ENCODE measurements around the gene BCL7B. TPM values are rescaled to one million over a fixed set of nuclear protein-coding genes. Genes with fewer than 3 reads are reported as not detected.

Gene BCL7B
- total and polyA plus RNA-seq, 2 experiments from 2014 or later = 17.0 to 18.2 TPM

- Histone ChIP-seq H3K4me1 (ENCODE audit: insufficient read depth) (0 out of 2 replicates have a peak, but pooled peaks cover 6% of the 10 kb centered on the region), H3K4me2 (peak overlapping the region; percentile 95), H3K4me3 (peak overlapping the region; percentile 85), H2AFZ (no peak overlapping the region), H3F3A (replicated peaks; ENCODE audit: low read depth) (peaks cover 13% of the 10 kb centered on the region), H4K20me1 (replicated peaks; ENCODE audit: insufficient read depth) (peaks cover 18% of the 10 kb centered on the region), H3K27me3 (ENCODE audit: insufficient read depth) (peaks cover 25% of the 10 kb centered on the region), H3K79me2 (replicated peaks; ENCODE audit: insufficient read depth) (peaks cover 37% of the 10 kb centered on the region), H3K36me3 (ENCODE audit: insufficient read depth) (no peaks in the 10 kb centered on the region; the same call in 1 of the 2 replicates), H3K27ac (ENCODE audit: low read depth) (peak overlapping the region; percentile 74; the same call in 1 of the 2 replicates), H3K9me2 (ENCODE audit: insufficient read depth) (no peaks in the 10 kb centered on the region)
- DNase-seq (ENCODE audit: low spot score) (no peak), ATAC-seq (no peak)
- no peak for TF ChIP-seq CTCF (conservative IDR thresholded peaks at IDR 0.05; ENCODE audit: low read depth in 2 of 2)
- TF ChIP-seq CREB1 (CRISPR knock-in tag; IDR thresholded peaks at IDR 0.05; ENCODE audit: low read depth) = no peak
- TF ChIP-seq ZNF462 (CRISPR knock-in tag; IDR thresholded peaks at IDR 0.05) = no peak
- no peak for TF ChIP-seq ZNF331 (CRISPR knock-in tag; IDR thresholded peaks at IDR 0.05; ENCODE audit: low read depth)
- no peak for TF ChIP-seq NANOG (IDR thresholded peaks at IDR 0.05; ENCODE audit: borderline replicate concordance)
- TF ChIP-seq POLR2AphosphoS5 (IDR thresholded peaks at IDR 0.05; ENCODE audit: low read depth) = no peak
- no peak for TF ChIP-seq ZNF114 (CRISPR knock-in tag; IDR thresholded peaks at IDR 0.05)
- TF ChIP-seq JUNB (IDR thresholded peaks at IDR 0.05; ENCODE audit: unreplicated experiment) = no peak
- no peak for TF ChIP-seq STAT1 (IDR thresholded peaks at IDR 0.05; ENCODE audit: unreplicated experiment)
- peaks cover 11% of the 10 kb centered on the region for H3K4me1 Mint-ChIP-seq
- peaks cover 3% of the 10 kb centered on the region; the same call in 1 of the 3 replicates for H3K9me3 Mint-ChIP-seq
- H3K4me3 Mint-ChIP-seq = peak overlapping the region; percentile 86
- peaks cover 17% of the 10 kb centered on the region for H3K36me3 Mint-ChIP-seq (ENCODE audit: low read depth)
- H3K27ac Mint-ChIP-seq = peak overlapping the region; percentile 62; the same call in 1 of the 2 replicates
- H3K27me3 Mint-ChIP-seq (ENCODE audit: insufficient read depth, low read depth, poor library complexity) = peaks cover 23% of the 10 kb centered on the region
Measured at GRCh38 chr7:73556208-73557107, 1.0 kb downstream of the BCL7B start.
